COR-L47 (cell line): ENCODE results near the gene ITPRIPL1.

Experiments
- DNase-seq: peaks from one replicate; lab custom pipeline; 2025; lab: John Stamatoyannopoulos, UW

The ITPRIPL1 gene

DNA sequence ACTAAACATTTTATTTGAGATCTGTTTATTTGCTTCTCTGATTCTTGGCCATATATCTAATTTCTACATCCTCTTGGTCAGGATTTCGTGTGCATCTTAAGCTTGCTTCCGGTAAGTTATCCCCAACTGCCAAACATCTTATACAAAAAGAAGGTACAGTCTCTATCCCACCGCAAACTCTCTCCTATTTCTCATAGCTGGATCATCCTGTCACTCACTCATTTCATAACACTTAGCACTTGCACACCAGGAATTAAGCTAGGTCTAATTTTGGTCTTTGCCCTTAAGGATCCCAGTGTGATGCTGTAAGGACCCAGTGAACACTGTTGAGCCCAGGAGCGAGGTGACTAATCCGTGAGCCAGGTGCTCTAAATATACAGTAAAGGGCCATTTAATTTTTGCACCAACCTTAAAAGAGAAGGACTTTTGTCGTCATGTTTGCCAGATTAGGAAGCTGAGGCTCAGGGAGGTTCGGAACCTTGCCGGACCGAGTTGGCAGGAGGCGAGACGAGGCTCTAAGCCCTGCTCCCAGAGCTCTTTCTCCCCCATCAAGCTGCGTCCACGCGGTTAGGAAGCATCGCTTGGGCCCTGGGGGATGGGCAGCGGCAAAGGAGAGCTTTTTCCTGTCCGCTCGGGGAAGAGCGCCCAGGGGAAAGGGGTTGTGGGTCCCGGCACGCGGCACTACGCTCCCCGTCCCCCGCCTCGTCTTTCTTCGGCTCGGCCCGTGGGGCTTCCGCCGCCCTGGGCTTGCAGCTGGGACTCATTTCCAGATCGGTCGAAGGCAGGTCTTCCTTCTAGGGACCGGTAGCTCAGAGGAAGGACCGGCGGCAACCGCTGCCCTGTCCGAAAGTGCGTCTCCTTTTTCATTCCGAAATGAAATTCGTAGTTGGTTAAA lies 4.1 kb upstream of the ITPRIPL1 start:
- DNase-seq, result peak; percentile 18

DNA sequence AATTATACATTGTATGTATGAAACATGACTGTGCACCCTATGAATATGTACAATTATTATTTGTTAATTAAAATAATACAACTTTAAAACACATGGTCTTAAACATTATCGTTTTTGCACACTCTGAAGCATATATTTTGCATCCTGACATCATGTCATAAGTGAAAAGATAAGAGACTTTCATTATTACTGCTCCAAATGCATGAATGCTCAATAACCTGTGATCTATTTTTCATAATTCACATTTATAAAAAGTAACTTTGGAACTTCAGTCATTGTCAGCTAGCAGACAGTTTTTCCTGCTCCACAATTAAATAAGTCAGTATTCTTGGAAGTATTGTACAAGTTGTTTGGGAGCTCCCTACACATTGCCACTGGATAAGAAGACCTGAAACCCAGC lies 1.3 kb upstream of the ITPRIPL1 start:
- no peak for DNase-seq

DNA sequence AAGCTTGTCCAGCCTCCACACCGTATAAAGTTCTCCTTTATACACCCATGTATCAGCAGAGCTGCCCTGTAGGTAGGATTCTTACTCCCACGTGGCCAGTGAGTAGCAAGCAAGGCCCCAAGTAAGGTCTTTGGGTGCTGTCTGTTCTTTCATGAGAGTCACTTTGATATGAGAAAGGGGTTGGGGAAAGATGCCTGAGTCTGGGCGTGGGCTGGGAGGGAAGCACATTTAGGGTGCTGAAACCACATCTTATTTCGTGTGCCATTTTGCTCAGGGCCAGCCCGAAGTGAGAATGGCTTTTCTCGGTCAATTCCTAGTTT lies 436 bp upstream of the ITPRIPL1 start:
- DNase-seq, result no peak

DNA sequence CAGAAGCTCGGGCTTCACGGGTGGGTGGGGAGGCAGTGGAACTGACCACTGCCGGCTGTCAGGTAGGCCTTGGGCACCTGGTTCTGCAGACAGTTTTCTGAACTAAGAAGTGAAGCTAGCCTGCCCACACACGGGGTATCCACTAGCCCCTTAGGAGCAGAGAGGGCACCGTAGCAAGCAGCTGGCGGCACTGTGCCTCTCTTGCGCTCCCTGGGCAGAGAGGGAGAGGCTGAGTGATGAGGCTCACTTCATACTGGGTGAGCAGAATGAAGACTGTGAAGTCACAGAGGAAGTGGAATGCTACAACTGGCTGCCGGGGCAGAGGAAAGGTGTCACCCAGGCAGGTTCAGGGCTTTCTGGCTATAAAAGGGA lies 753 bp downstream of the ITPRIPL1 start:
- DNase-seq, result no peak

DNA sequence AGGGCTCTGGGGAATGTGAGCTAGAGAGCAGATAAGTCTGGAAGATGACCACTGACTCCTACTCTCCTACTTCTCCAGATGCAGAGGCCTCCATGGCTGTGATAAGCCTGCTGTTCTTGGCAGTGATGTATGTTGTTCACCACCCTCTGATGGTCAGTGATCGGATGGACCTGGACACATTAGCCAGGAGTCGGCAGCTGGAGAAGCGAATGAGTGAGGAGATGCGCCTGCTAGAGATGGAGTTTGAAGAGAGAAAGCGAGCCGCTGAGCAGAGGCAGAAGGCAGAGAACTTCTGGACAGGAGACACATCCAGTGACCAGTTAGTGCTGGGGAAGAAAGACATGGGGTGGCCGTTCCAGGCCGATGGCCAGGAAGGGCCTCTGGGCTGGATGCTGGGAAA lies 1.4 kb downstream of the ITPRIPL1 start:
- DNase-seq, result no peak

DNA sequence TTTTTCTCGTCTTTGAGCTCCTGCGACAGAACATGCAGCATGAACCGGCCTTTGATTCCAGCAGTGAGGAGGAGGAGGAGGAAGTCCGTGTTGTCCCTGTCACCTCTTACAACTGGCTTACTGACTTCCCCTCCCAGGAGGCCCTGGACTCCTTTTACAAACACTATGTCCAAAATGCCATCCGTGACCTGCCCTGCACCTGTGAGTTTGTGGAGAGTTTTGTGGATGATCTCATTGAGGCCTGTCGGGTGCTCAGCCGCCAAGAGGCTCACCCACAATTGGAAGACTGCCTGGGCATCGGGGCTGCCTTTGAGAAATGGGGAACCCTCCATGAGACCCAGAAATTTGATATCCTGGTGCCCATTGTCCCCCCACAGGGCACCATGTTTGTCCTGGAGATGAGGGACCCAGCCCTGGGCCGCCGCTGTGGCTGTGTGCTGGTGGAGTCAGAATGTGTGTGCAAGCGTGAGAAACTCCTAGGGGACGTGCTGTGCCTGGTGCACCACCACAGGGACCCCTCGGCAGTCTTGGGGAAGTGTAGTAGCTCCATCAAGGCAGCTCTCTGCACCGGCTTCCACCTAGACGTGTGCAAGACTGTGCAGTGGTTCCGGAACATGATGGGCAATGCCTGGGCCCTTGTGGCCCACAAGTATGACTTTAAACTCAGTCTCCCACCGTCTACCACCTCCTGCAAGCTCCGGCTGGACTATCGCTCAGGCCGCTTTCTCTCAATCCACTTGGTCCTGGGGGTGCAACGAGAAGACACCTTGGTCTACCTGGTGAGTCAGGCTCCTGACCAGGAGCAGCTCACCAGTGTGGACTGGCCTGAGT lies 2.1 kb downstream of the ITPRIPL1 start:
- no peak for DNase-seq

DNA sequence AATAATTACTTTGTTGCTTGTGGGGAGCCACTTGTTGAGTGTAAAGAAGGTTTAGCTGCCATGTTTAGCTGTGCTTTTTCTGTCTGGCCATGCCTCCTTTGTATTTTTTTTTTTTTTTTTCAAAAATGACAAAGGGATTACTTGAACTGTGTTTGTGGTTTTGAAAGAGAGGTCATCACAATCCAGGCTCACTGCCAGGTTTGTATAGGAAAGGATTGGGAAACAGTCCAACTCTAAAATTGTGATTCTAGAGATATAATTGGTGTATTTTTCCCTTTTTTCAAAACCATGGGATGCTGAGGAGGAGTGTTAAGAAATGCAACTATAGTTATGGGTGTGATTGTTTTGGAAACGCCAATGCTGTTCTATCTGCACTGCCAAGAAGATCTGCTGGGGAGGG lies 4.3 kb downstream of the ITPRIPL1 start:
- peak; percentile 93 for DNase-seq

DNA sequence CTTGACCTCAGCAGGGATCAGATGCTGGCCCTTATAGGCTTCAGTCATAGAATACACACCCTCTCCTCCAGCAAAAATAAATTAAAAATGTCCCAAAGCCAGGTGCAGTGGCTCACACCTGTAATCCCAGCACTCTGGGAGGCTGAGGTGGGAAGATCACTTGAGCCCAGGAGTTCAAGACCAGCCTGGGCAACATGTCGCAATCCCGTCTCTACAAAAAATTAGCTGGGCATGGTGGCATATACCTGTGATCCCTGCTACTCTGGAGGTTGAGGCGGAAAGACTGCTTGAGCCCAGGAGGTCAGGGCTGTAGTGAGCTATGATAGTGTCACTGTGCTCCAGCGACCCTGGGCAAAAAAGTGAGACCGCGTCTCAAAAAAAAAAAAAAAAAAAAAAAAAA lies 4.8 kb downstream of the ITPRIPL1 start:
- no peak for DNase-seq

DNA sequence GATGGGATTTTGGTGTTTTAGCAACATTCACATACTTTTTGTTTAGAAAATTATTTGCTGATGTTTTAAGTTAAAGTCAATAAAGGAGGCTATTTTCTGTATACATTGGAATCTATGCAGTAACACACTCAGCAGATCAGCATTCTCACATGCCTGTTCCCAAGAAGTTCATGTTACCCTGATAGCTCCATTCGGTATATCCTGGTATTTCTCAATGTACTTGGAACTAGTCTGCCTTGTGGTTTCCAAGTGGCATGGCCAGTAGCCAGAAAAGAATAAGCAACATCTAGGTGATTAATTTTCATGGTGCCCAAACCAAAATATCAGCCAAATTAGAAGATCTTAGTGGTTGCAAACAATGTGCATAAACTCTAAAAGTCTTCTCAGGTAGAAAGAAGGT lies 5.3 kb downstream of the ITPRIPL1 start:
- no peak for DNase-seq

DNA sequence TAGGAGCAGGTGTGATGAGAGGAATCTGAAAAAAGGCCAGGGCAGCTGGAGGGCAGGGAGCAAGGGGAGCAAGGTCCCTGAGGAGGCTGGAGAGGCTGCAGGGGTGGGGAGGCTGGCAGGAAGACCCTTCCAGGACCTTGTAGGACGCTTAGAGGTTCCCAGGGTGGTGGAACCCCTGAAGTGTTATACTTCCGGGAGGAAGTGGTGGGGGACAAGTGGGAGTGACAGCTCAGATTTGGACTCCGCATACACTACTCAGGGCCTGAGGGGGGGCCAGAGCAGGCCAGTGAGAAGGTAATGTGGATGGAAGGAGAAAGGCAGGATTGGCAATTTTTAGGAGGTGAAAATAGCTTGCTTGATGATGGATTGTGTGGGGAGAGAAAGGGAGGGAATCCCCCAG lies 8.6 kb downstream of the ITPRIPL1 start:
- DNase-seq, result no peak

DNA sequence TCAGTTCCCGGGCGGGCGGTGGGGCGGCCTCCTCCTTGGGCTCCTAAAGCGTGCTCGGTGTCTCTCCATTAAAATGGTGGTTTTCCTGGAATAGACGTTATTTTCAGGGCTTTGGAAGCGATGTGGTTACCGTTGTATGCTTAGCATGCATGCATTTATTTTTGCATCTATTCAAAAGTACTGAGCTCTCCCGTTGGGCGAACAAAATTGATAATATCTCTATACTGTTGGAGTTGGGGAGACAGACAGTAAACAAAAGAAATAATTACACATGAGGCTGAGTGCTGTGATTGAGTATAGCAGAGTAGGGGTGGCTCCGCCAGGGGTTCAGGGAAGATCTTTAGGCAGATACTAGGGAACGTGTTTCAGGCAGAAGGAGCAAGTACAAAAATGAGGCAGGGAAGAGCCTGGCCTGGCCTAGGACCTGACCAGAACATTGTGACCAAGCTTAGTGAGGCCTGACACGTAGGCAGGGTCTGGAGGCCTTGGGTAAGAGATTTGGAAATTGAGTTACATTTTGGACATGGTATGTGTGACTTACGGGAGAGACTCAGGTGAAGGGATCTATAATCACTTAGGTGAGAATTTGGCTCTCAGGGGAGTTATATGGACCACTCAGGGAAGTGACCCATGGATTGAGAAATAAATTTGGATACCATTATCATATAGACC lies 11.1 kb downstream of the ITPRIPL1 start:
- DNase-seq, result no peak

DNA sequence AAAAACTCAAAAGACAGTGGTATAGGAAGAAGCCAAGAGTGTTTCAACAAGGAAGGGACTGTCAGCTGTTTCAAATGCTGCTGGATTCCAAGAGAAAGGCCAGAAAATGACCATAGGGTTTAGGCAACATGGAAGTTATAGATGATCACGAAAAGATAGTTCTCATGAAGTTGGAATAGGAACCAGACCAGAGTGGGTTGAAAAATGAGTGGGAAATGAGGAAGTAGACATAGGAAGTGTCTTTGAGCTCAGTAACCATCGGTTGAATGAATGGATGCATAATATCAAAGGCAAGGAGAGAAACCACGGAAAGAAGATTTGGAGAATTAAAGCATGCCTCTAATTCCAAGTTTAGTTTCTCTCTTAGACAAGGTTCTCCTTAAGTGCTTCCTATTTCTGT lies 11.8 kb downstream of the ITPRIPL1 start:
- DNase-seq, result no peak

DNA sequence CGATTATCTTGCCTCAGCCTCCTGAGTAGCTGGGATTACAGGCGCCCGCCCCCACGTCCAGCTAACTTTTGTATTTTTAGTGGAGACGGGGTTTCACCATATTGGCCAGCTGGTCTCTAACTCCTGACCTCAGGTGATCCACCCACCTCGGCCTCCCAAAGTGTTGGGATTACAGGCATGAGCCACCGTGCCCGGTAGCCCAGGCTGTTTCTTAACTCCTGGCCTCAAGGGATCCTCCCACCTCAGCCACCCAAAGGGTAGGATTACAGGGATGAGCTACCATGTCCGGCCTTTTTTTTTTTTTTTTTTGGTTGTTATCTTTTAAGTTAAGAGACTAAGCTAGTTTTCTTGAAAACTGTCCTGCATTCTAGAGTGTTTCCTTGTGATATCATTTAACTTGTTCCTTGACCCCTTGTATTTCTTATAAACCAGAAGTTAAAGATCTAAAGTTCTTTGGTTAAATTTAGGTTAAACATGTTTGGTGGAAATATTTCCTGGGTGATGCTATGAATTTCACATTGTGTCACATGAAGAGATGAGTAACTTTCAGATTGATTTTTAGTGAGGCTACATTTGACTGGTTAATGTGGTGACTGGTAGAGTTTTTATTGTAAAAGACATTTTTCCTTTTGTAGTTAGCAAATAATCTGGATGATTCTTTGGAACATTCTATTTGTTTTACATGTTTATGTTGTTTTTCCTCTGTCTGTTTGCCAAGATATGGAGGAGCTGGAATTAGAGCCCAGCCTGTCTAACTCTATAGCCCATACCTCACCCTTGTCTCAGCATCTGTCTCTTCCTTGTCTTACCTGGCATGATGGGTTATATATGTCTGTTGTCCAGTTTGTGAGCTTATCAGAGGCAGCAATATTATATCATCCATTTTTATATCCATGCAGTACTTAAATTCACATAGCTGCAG lies 15.6 kb downstream of the ITPRIPL1 start:
- no peak for DNase-seq

DNA sequence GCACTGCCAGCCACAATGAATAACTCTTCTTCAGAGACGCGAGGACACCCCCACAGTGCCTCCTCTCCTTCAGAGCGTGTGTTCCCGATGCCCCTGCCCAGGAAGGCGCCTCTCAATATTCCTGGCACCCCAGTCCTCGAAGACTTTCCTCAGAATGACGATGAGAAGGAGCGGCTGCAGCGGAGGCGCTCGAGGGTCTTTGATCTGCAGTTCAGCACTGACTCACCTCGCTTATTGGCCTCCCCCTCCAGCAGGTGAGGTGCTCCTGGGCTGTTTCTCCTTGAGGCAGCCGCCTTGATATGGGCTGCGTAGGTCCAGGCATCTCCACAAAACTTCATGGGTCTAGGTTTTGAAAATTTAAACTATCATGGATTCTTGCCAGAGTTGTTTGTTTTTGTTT lies 16.5 kb downstream of the ITPRIPL1 start:
- DNase-seq, result no peak

DNA sequence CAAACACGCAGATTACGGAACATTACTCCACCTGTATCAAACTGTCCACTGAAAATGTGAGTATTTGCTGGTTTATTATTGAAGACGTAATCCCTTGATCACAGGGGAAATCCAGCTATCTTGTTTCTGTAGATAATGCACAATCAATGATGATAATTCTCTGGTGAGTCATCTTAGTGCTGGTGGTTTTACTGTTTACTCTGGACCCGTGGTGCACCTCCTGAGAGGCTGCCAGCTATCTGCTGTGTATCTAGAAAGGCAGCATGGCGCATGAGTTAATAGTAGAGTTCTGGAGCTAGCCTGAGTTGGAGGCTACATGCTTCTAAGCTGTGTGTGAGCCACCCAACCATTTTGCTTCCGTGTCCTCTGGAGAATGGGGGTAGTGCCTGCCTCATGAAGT lies 17.0 kb downstream of the ITPRIPL1 start:
- DNase-seq, result no peak

DNA sequence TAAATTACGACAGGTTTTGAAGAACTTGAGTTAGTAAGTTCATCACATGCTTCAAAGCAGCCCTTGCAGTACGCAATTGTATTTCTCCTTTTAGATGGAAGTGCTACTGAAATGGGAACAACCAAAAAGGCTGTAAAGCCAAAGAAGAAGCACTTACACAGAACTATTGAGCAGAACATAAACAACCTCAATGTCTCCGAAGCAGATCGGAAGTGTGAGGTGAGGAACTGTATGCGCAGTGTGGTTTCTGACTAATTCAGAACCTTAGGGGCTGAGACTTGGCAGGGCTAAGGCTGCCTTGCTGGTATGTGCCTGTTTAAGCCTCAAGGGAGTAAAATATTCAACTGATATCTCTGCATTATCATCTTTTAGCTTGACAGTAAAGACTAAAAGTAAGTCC lies 18.9 kb downstream of the ITPRIPL1 start:
- no peak for DNase-seq

DNA sequence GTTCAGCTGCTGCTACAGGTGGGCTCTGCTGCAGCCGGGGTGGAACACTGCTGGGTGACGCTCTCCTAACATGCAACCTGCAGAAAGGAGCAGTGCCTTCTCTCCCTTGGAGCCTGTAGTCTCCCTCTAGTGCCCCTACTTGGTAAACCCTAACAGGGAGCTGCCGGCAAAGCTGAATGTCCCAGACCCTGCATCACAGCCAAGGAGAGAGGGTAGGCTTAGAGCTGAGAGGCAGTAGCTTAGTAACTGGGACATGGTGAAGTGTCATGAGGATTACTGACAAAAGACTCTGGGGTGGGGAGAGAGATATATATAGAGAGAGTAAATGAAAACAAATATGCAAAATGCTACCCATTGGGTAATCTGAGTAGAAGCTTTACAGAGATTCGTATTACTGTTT lies 20.3 kb downstream of the ITPRIPL1 start:
- no peak for DNase-seq

DNA sequence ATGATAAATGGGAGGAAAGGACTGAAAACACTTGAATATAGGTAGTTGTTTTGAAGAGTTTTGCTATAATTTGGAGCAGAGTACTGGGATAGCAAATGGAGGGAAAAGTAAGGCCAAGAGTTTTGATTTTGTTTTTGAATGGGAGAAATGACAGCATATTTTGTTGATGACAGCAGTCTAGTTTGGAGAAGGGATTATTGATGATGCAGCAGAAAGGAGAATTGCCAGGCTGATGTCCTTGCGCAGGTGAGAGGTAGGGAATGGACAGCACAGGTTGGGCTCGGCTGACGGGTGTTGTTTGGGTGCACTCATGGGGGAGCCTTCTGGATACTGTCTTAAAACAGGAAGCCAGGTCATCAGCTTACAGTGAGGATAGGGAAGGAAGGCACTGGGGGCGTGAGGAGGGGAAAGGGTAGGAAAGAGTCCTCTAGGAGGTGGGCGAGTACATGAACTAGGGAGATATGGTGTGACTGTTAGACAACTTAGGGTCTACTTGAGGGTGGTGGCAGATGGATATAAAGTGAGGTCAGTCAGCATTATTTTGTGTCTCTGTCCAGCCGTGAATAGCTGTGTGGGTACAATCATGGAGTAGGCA lies 20.8 kb downstream of the ITPRIPL1 start:
- DNase-seq, result no peak

DNA sequence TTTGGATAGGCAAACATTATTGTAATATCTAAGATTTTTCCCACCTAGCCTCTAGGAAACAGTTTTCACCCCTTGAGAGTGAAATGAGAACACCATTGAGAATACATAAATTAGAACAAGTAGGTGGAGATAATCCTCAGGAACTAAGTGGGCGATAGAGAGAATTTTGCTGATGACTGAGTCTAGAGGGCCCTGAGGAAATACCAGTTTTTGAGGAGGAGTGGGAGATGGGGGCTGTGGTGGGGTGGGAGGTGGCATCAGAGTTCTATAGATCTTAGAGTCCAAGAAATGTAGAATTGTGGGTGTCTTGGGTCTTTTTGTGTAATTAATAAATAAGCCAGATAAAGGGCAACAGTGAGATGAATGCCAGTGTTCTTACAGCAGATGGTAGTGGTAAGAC lies 22.3 kb downstream of the ITPRIPL1 start:
- no peak for DNase-seq

DNA sequence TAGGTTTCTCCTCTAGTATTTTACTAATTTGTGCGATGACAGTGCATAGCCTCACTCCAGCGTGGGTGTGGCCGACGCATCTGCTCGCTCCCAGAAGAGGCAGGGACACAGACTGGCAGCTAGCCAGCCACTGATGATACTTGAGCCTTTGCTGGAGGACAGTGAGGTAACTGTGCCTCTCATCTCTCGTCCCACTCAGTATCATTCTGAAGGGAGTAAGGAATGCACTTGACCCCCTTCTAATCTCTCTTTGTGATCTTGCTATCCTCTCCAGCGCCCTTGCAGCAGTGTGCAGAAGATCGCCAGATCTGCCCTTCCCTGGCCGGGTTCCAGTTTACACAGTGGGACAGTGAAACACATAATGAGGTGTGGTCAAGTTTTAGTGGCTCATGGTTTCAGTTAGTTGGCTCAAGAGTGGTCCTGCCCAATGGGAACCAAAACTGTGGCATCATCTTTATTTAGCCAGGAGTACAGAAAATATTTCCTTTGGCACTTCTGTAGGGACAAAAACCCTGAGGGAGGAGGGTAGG lies 28.0 kb downstream of the ITPRIPL1 start:
- DNase-seq, result peak; percentile 56

DNA sequence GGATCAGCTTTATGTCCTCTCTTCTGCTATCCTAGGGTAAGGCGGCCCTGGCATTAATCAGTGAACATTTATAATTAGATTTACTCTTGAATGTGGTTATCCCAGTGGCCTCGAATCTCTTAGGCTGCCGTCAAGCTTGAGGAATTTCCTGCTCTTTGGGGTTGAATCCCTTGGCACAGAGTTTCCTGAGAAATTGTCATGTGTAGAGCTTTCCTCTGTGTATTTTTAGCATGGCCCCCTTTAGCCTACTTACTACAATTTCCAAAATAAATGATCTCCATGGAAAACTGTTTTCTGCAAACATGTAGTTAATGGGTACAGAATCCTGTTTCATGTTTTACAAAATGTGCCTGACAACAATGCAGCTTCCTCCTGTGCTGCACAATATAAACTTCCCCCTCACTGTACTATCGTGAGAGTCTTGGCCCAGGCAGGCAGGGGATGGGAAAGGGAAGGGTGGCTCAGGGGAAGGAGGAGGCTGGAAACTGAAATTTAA lies 28.5 kb downstream of the ITPRIPL1 start:
- no peak for DNase-seq
